K562 (cell line): Measurements from ENCODE around the gene MTHFD2. TPM values are rescaled to one million over a fixed set of nuclear protein-coding genes. Genes with fewer than 3 reads are reported as not detected.

Experiments used
- ATAC-seq: fragments of 200-7000 bp; cut with Tn5 transposase; 3 replicates; pipeline ENCODE4 v1.9.1; 2020; ENCODE audit warnings: moderate library complexity
- BruUV-seq: library from RNA; stranded (reverse); fragments of 400-500 nt; replicated peaks from 2 replicates; lab custom pipeline; 2021; lab: Mats Ljungman, UMichigan
- CTCF ChIA-PET: fragments of 300-600 bp; formaldehyde crosslinking; extraction: SDS; loops from one replicate; lab custom pipeline; 2021; ENCODE audit warnings: low intra/inter-chr PET ratio; lab: Yijun Ruan, JAX
- POLR2A ChIA-PET: fragments of 300-600, 350-650 bp; sonication (Branson Sonifier 250); formaldehyde crosslinking; extraction: SDS; loops from one replicate; lab custom pipeline; 2021; ENCODE audit warnings: antibody characterized with exemption, inconsistent platforms; lab: Yijun Ruan, JAX
- DNase-seq, 4 experiments: peaks; one replicate each; pipeline versions ENCODE4 v3.0.0 to v3.0.0-alpha.2; 2011 to 2018; ENCODE audit warnings: low spot score in 3 of 4, mixed read lengths in 3 of 4; ENCODE audit errors: extremely low read depth in 1 of 4
- FAIRE-seq: peaks from 2 replicates; lab custom pipeline; 2011; peaks lifted over from hg19 to GRCh38; lab: Jason Lieb, UNC
- H2AFZ ChIP-seq: 2 replicates; pipeline ENCODE4 v1.6.0; 2011; ENCODE audit warnings: low read depth, low read length, control low read depth, inconsistent platforms
- H3K27ac ChIP-seq: fragments of 200-600 bp; 3 replicates; pipeline ENCODE4 v1.8.0; 2011; ENCODE audit warnings: low read depth, mild to moderate bottlenecking, control low read depth, inconsistent platforms, low read length, moderate library complexity, mixed read lengths; ENCODE audit errors: extremely low read depth
- H3K27me3 ChIP-seq, 2 experiments: fragments of 300-600 bp in 1 of 2; 2 replicates in 1 of 2; 3 replicates in 1 of 2; pipeline versions ENCODE4 v1.6.0 to v1.8.0; 2011; ENCODE audit warnings: inconsistent platforms in 2 of 2, low read length in 2 of 2, mild to moderate bottlenecking in 1 of 2, mixed read lengths in 1 of 2, moderate library complexity in 1 of 2; ENCODE audit not compliant: control insufficient read depth in 2 of 2, insufficient read depth in 2 of 2
- H3K36me3 ChIP-seq: fragments of 300-600 bp; 3 replicates; pipeline ENCODE4 v1.8.0; 2011; ENCODE audit warnings: mild to moderate bottlenecking, low read length, inconsistent platforms; ENCODE audit not compliant: control insufficient read depth, insufficient read depth
- H3K4me1 ChIP-seq, 2 experiments: fragments of 200-600 bp in 1 of 2; replicated peaks in 1 of 2; 2 replicates in 1 of 2; 3 replicates in 1 of 2; pipeline versions ENCODE4 v1.5.1 to v1.8.0; 2011; ENCODE audit warnings: inconsistent platforms in 2 of 2, low read length in 2 of 2, mild to moderate bottlenecking in 1 of 2, mixed read lengths in 1 of 2, moderate library complexity in 1 of 2; ENCODE audit not compliant: control insufficient read depth in 2 of 2, insufficient read depth in 2 of 2
- H3K4me2 ChIP-seq: 2 replicates; pipeline ENCODE4 v1.6.1; 2011; ENCODE audit warnings: low read length, control low read depth, inconsistent platforms, mixed read lengths; ENCODE audit not compliant: insufficient read depth
- H3K4me3 ChIP-seq: fragments of 200-600 bp; sonication (generic), shearing (Covaris generic); 2 replicates; pipeline ENCODE4 v1.5.1; 2016; ENCODE audit warnings: control low read depth, inconsistent platforms
- H3K79me2 ChIP-seq: fragments of 200-600 bp; 3 replicates; pipeline ENCODE4 v1.8.0; 2011; ENCODE audit warnings: low read length, inconsistent platforms; ENCODE audit not compliant: control insufficient read depth, insufficient read depth
- H3K9ac ChIP-seq, 2 experiments: 2 replicates each; pipeline versions ENCODE4 v1.6.0 to v1.6.1; 2011; ENCODE audit warnings: low read depth in 2 of 2, low read length in 2 of 2, control low read depth in 1 of 2, inconsistent platforms in 1 of 2, mild to moderate bottlenecking in 1 of 2, mixed read lengths in 1 of 2; ENCODE audit not compliant: insufficient read depth in 1 of 2
- H3K9me1 ChIP-seq: one replicate; pipeline ENCODE4 v1.6.0; 2011; ENCODE audit warnings: inconsistent platforms, mild to moderate bottlenecking, low read length, moderate library complexity; ENCODE audit not compliant: control insufficient read depth, insufficient read depth
- H3K9me3 ChIP-seq: replicated peaks from 2 replicates; pipeline ENCODE4 v1.5.1; 2011; ENCODE audit warnings: low read depth, low read length, inconsistent platforms; ENCODE audit not compliant: control insufficient read depth, insufficient read depth
- H4K20me1 ChIP-seq: replicated peaks from 2 replicates; pipeline ENCODE4 v1.6.1; 2011; ENCODE audit warnings: low read length, inconsistent platforms, mixed read lengths; ENCODE audit not compliant: control insufficient read depth, insufficient read depth
- GTF2E2 ChIP-seq: fragments of 200-800 bp; sonication (Bioruptor generic); IDR thresholded peaks from 2 replicates; pipeline ENCODE4 v1.6.1; 2016; ENCODE audit warnings: missing genetic modification characterization, missing compliant biosample characterization
- HDAC6 ChIP-seq: IDR thresholded peaks from 2 replicates; pipeline ENCODE4 v1.6.1; 2012; ENCODE audit warnings: low read depth, mild to moderate bottlenecking, control low read depth, inconsistent platforms, low read length, moderate library complexity
- NRF1 ChIP-seq, 2 experiments: fragments of 450-650 bp; IDR thresholded peaks in 1 of 2; conservative IDR thresholded peaks in 1 of 2; 2 replicates each; pipeline ENCODE4 v1.6.1; 2014; ENCODE audit warnings: mild to moderate bottlenecking in 2 of 2
- TAL1 ChIP-seq: fragments of 450-650 bp; IDR thresholded peaks from 2 replicates; pipeline ENCODE4 v1.6.1; 2016; ENCODE audit warnings: mild to moderate bottlenecking
- ZBTB40 ChIP-seq, 2 experiments: fragments of 450-650 bp in 1 of 2; sonication (generic) in 1 of 2; formaldehyde crosslinking in 1 of 2; IDR thresholded peaks; 2 replicates each; pipeline versions ENCODE4 v1.7.1 to v1.9.0; 2016 to 2022; ENCODE audit warnings: inconsistent platforms in 1 of 2, mild to moderate bottlenecking in 1 of 2, missing genetic modification reagents in 1 of 2
- ZNF316 ChIP-seq: fragments of 450-650 bp; IDR thresholded peaks from 2 replicates; pipeline ENCODE4 v1.6.1; 2016
- ZNF384 ChIP-seq: IDR thresholded peaks from 2 replicates; pipeline ENCODE4 v1.6.1; 2012; ENCODE audit warnings: low read depth, low read length, improper control_type of control experiment
- WGBS: fragments of 100-300 bp; shearing (Covaris generic); methylation state at CpG from one replicate; pipeline ENCODE4 v1.1.6; 2016; ENCODE audit warnings: low coverage, mixed read lengths; ENCODE audit not compliant: insufficient coverage; ENCODE audit errors: missing lambda C conversion rate; 5-methylcytosine and 5-hydroxymethylcytosine counted together
- in situ Hi-C: fragments of 300-500 bp; cut with MboI; formaldehyde crosslinking; loops from 4 replicates; pipeline ENCODE4 v1.15.0; 2018; ENCODE audit warnings: inconsistent platforms, mixed read lengths
- intact Hi-C: fragments of 100-400 bp; cut with micrococcal nuclease; formaldehyde crosslinking; loops from 2 replicates; pipeline ENCODE4 v1.14.2; 2022
- polyA plus RNA-seq, 8 experiments: library from polyadenylated mRNA; depleted of rRNA in 4 of 8; stranded (reverse) in 5 of 8; unstranded in 3 of 8; fragments of >200 nt; fragmentation: Nextera tagmentation in 2 of 8; fragmentation: Illumina TruSeq in 1 of 8; extraction: Ambion mirVana in 2 of 8; extraction: Trizol in 1 of 8; gene quantifications; 2 replicates each; pipeline versions ENCODE4 v1.2.1 to v1.2.3, GENCODE V29; 2011 to 2014; ENCODE audit warnings: inconsistent platforms in 1 of 8, missing spikeins in 1 of 8
- total RNA-seq, 7 experiments: library from RNA; depleted of rRNA in 6 of 7; stranded (reverse); fragments of >200 nt in 6 of 7; fragmentation: Illumina TruSeq in 2 of 7; extraction: Trizol in 2 of 7; gene quantifications; 2 replicates each; pipeline versions ENCODE4 v1.2.1 to v1.2.3, GENCODE V29; 2011 to 2021; ENCODE audit warnings: low replicate concordance in 1 of 7

Gene MTHFD2
- total and polyA plus RNA-seq, 9 of the 15 experiments (the other 6 are each of a cell fraction or from before 2014, with no cell fraction given): 113 to 520 (median 234) TPM

DNA sequence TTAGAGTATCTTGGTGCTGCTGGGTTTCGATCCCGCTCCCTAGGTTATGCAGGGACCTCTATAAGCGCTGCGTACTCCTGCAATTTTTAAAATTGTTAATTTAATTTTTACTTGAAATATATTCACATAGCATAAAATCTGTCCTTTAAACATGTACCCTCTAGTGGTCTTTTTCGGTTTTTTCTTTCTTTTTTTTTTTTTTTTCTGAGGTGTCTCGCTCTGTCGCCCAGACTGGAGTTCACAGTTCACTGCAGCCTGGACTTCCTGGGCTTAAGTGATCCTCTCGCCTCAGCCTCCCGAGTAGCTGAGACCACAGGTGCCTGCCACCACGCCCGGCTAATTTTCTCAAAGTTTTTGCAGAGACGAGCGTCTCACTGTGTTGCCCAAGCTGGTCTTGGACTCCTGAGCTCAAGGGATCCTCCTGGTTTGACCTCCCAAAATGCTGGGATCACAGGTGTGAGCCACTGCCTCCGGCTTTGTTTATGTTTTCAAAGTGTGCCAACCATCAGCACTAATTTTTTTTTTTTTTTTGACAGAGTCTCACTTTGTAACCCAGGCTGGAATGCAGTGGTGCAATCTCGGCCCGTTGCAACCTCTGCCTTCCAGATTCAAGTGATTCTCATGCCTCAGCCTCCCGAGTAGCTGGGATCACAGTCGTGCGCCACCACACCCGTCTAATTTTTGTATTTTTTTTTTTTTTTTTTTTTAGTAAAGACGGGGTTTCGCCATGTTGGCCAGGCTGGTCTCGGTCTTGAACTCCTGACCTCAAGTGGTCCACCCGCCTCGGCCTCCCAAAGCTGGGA lies 19.2 kb upstream of the MTHFD2 start:
- whole genome bisulfite sequencing: 10% methylated on average over 12 of the region's 25 CpGs
- POLR2A ChIA-PET: interaction anchor here (0.6 to 6.5 kb wide), 13 partner anchors 9 to 399 kb away, joined by 3 to 98 read pairs (median 6); partner anchors contain the start of genes BOLA3, DUSP11 and MTHFD2
- Histone ChIP-seq H3K9me1 (no peaks in the 10 kb centered on the region), H3K4me3 (peak overlapping the region; percentile 81), H2AFZ (peak overlapping the region; percentile 60), H3K4me1 (peaks cover 14 to 19% of the 10 kb centered on the region in 2 experiments), H3K79me2 (peaks cover 44% of the 10 kb centered on the region), H3K9me3 (no peaks in the 10 kb centered on the region), H4K20me1 (no peaks in the 10 kb centered on the region; the same call in 1 of the 2 replicates), H3K9ac (peak overlapping the region; percentile 79 to 95; a peak in 3 of 4 replicates), H3K27me3 (no peaks in the 10 kb centered on the region), H3K27ac (peak overlapping the region; percentile 43; the same call in 1 of the 3 replicates), H3K4me2 (peak overlapping the region; percentile 86), H3K36me3 (peaks cover 17% of the 10 kb centered on the region; the same call in 2 of the 3 replicates)
- FAIRE-seq (no peak), ATAC-seq (peak; percentile 4), DNase-seq (peak in 1 of 4 experiments; percentile 39)
- in situ Hi-C loops: no loop called here
- TSS peak; percentile 88 for BruUV-seq
- intact Hi-C loops: no loop called here
- CTCF ChIA-PET: interaction anchor here (0.7 kb wide), 1 partner anchor 337 kb away, joined by 3 read pairs; no protein-coding TSS in a partner anchor
- TF ChIP-seq NRF1 (conservative IDR thresholded peaks at IDR 0.05 in 1 of 2, IDR thresholded peaks at IDR 0.05 in 1 of 2) (peak in 1 of 2 experiments; percentile 42; a peak in 1 of 4 replicates), ZBTB40 (IDR thresholded peaks at IDR 0.05) (0 out of 2 replicates have a peak, but pooled peaks have one; percentile 26), ZBTB40 (CRISPR knock-in tag; IDR thresholded peaks at IDR 0.05) (no peak), HDAC6 (no peak), GTF2E2 (tag) (peak; percentile 12; the same call in 1 of the 2 replicates), TAL1 (no peak), ZNF316 (no peak), ZNF384 (peak; percentile 90)
